Measurements from ENCODE around the gene PPP4R4.
"Not testable (repeated sequence)": the region's sequence is repeated elsewhere in the genome, so short reads cannot be mapped to it uniquely, and the experiment has no call there.

The PPP4R4 gene

GRCh38 chr14:94180655-94181271 is 6.6 kb downstream of the PPP4R4 start:
- DNase-seq: peak; percentile 26

- no peak for DNase-seq
These were observed 7.7 kb downstream of the PPP4R4 start for GRCh38 chr14:94181835-94182234.

DNA sequence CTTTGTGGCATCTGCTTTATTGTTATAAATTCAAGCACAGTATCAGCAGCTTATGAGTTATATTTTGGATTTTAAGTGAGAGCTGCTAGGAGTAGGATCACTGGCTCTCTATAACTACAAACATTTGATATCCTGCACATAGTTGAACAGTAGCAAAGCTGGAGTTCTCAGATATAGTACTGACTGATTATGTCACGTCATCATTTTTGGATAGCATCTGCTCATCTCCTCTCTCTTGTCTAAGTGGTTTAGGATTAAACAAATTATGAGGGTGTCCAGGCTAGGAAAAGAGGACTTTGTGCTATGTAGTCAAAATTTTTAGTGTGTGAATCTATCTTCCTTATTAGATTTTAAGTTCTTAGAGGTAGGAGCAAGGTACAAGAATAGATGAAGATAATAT is 18.4 kb downstream of the PPP4R4 start:
- no peak for DNase-seq

GRCh38 chr14:94193776-94194175 is 19.7 kb downstream of the PPP4R4 start:
- no peak for DNase-seq

GRCh38 chr14:94196057-94196456 is 21.9 kb downstream of the PPP4R4 start:
- DNase-seq: no peak

- DNase-seq: peak; percentile 14
These were observed 29.5 kb downstream of the PPP4R4 start for GRCh38 chr14:94203473-94204210.

DNA sequence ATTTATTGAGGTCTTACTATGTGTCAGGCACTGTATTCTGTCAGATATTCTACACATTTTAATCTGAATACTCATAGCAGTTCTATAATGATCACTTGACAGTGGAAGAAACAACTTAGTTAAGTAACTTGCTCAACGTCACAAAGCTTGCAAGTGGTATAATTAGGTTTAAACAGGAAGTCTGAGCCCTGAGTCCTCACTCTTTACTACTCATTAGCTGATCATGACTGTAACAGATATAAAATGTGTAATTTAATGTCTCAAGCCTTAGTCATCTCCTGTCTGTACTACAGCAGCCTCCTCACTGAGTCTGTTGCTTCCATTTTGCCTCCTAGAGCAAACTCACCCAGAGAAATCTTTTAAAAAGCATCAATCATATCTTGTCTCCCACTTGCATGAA is 38.9 kb downstream of the PPP4R4 start:
- peak; percentile 88 for DNase-seq

DNA sequence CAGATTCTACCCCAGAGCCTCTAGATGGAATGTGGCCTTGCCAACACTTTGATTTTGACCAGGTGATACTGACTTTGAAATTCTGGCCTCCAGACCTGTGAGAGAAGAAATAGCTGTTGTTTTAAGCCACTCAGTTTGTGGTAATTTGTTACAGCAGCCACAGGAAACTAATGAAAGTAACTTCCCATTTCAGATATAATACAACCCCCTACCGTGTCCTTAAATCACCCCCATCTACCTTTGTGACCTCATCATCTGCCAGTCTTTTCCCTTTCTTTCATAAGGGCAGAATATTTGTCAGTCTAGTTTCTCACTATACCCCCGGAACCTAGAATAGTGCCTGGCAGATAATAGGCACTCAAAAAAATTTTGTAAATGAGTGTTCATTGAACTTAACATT is 39.6 kb downstream of the PPP4R4 start:
- DNase-seq: no peak

DNA sequence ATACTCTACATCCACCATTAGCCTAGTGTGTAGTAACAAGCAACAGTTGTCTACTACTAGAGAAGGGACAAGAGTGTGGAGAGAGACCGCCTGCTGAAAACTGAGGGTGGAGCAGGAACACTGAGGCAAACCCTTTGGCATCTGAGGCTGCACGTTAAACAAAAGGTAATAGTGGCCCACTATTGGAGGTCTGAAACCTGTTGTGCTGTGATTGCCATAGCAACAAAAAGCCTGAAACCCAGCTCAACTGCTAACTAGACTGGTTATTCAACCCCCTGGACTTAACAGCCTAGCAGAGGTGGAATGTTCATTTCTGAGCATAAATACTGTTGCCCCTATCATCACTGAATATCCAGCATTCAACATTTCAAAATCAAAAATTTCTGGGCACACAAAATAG is 43.0 kb downstream of the PPP4R4 start:
- DNase-seq: no peak

DNA sequence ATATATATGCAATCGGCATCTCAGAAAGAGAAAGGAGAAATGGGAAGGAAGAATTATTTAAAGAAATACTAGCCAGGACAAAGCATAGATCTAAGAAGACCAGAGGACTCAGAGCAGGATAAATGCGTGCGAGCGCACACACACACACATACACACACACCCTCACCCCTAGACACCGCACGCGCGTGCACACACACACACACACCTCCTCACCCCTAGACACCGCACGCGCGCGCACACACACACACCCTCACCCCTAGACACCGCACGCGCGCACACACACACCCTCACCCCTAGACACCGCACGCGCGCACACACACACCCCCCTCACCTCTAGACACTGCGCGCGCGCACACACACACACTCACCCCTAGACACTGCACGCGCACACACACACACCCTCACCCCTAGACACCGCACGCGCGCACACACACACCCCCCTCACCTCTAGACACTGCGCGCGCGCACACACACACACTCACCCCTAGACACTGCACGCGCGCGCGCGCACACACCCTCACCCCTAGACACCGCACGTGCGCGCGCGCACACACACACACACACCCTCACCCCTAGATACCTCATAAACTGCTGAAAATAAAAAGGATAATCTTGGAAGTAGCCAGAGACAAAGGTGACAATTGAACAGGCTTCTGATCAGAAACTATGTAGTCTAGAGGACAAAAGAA is 44.2 kb downstream of the PPP4R4 start:
- not testable (repeated sequence) for DNase-seq

GRCh38 chr14:94224040-94224439 is 49.9 kb downstream of the PPP4R4 start:
- DNase-seq: no peak

GRCh38 chr14:94225460-94226378 is 51.6 kb downstream of the PPP4R4 start:
- DNase-seq: peak; percentile 19

DNA sequence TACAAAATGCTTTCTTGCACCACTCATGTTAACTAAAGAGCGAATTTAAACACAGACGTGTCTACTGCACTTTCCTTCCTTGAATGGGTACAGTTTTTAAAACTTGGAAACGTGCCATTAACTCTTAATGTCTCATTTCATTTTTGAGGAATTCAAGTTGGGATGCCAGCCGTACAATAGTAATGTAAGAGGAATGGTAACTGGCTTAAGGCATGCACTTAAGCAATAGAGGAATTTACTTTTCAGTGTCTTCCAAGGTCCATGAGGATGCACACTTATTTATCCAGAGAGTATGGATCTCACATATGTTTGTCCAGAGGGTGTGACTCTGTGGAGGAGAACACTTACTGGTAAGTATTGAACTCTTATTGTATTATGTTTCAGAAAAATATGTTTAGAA is 52.9 kb downstream of the PPP4R4 start:
- peak; percentile 75 for DNase-seq

DNA sequence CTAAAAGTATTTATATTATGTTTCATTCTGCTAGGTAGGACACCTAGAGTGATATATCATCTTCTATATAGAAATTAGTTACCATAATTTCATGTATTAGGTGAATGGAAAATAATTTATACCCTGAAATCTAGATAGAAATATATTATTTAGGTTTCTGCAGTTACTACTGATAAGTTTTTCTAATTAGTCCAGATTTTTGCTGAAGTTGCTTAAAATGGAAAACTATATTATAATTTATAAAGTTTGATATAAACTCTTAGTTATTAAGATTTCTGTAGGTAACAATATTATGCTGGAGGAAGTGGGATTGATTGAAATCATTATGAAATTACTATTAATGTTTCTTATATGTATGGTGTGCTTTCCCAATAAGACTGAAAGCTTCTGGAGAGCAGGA is 62.9 kb downstream of the PPP4R4 start:
- DNase-seq: no peak

DNA sequence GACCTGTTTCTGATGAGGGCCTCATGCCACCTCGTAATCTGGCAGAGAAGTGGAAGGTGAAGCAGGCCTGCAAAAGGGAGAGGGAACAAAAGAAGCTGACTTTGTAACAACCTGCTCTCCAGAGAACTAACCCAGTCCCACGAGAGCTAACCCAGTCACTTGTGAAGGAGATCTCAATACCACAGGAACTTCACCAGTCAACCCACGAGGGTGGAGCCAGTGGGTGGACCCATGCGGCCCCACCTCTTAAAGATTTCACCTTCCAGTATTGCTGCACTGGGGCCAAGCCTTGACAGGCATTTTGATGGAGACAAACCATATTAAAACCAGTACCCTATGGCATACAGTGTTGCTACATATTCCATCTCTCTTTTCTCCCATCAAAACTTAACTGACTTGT is 63.9 kb downstream of the PPP4R4 start:
- DNase-seq: no peak

DNA sequence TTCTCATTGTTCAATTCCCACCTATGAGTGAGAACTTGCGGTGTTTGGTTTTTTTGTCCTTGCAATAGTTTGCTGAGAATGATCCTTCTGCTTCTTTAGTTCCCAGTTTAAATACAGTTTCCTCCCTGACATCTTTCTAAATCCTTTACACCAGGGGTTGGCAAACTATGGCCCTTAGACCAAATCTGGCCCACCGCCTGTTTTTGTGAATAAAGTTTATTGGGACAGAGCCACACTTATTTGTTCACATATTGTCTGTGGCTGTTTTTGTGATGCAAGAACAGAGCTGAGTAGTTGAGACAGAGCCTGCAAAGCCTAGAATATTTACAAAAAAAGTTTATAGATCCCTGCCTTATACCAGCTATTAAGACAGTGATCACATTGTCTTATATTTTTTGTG is 65.3 kb downstream of the PPP4R4 start:
- no peak for DNase-seq

DNA sequence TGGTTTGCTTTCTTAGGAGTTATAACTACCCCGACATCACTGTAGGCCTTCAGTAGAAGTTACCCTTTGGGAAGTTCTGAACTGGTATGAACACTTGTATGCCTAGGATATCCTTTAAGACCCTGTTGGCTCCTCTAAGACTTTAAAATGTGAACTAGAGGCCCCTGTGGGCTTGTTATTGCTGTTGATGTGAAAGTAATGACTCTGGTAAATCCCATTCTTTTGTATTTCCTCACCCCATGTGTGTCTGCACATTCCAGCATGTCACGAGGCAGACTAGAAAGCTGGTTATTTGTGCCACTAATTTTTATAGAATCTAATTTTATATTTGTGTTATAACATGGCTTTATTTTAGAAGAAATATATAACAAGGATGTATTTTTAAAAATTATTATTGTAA is 70.1 kb downstream of the PPP4R4 start:
- DNase-seq: no peak

DNA sequence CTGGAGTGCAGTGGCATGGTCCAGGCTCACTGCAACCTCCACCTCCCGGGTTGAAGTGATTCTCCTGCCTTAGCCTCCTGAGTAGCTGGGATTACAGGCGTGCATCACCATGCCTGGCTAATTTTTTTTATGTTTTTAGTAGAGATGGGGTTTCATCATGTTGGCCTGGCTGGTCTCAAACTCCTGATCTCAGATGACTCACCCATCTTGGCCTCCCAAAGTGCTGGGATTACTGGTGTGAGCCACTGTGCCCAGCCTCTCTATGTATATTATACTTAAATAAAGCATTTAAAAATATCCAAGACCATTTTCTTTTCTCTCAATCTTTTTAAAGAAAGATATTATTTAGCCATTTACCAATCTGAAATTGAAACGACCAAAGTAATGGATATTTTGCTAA is 90.1 kb downstream of the PPP4R4 start:
- DNase-seq: not testable (repeated sequence)

DNA sequence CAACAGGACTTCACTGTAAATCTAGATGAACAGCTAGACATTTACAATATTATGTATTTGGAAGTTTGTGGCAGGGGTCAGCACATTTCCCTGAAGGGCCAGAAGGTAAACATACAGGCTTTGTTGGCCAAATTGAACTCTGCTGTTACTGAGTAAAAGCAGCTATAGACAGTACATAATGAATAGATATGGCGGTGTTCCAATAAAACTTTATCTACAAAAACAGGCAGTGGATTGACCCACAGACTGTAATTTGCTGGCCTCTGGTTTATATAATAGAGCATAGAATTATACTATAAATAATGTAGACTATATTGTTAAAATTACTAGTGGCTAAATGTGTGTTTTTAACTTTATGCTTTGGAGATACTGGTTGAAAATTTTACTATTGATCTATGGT is 93.2 kb downstream of the PPP4R4 start:
- no peak for DNase-seq

DNA sequence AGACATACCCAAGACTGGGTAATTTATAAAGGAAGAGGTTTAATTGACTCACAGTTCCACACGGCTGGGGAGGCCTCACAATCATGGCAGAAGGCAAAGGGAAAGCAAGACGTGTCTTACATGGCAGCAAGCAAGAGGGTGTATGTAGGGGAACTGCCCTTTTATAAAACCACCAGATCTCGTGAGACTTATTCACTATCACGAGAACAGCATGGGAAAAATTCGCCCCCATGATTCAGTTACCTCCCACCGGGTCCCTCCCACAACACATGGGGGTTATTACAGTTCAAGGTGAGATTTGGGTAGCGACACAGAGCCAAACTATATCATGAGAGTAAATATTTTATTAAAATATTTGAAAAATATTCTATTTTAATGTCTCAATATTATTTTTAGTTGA is 94.5 kb downstream of the PPP4R4 start:
- DNase-seq: not testable (repeated sequence)

GRCh38 chr14:94269156-94269555 is 95.0 kb downstream of the PPP4R4 start:
- DNase-seq: no peak

DNA sequence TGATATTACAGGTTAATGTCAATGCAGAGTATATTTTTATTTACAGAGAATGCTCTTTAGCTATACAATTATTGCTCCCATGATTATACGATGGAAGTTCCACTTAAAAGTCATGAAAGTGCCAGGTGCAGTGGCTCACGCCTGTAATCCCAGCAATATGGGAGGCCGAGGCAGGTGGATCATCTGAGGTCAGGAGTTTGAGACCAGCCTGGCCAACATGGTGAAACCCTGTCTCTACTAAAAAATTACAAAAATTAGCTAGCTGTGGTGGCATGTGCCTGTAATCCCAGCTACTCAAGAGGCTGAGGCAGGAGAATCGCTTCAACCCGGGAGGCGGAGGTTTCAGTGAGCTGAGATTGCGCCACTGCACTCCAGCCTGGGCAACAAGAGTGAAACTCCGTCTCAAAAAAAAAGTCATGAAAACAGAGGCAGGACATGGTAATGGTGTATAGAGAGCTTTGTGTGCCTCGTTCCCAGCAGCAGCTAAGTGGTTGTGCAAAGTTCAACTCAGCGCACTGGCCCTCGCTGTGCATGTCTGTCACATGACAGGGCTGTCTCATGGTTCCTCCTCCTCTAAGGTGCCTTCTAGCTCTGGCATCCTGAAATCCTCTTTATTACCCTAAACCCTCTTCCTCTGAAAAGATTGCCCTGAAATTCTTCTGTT is 102.9 kb downstream of the PPP4R4 start:
- DNase-seq: not testable (repeated sequence)

DNA sequence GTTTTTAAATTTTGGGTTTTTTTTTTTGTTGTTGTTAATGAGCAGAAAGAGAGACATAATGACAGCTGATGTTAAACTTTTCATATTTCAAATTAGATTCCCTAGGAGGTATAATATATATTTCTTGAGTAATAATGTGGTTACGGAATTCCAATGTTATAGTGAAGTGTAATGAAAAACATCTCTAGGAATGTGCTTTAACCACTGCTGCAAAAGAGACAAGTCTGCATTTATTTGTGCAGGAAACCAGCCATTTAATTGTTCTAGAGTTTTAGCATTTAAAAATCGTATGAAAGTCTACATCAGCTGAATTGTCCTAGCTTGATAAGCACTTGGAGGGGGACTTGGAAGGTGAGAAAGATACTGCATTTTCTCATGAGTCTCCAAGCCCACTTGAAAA is 104.6 kb downstream of the PPP4R4 start:
- peak; percentile 72 for DNase-seq
